ENCODE results near the gene ZNF444. TPM values are rescaled to one million over a fixed set of nuclear protein-coding genes. Genes with fewer than 3 reads are reported as not detected.

ZNF444 gene
- total RNA-seq, 1 donor from 2014 or later, result 51.9 TPM

DNA sequence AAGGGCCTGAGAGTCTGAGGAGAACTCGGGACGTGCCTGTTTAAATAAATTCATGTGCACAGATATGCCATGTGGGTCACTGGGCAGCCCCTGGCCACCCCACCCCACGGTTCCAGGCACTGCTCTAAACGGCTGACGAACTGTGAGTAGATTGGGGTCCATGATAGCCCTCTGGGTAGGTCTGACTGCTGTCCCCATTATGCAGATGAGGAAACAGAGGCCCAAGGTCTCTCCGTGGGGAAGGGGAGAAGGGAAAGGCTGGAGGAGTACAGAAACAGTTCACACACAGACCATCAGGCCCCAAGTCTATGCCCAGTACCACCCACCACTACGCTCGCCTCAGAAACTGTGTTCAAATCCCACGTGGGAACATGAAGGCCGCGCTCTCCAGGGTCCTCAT is 34.1 kb upstream of the ZNF444 start:
- no peak for DNase-seq (ENCODE audit: extremely low read depth, low read depth, low spot score)

GRCh38 chr19:56107626-56108351 is 33.3 kb upstream of the ZNF444 start:
- DNase-seq (ENCODE audit: extremely low read depth, low read depth, low spot score), result no peak

DNA sequence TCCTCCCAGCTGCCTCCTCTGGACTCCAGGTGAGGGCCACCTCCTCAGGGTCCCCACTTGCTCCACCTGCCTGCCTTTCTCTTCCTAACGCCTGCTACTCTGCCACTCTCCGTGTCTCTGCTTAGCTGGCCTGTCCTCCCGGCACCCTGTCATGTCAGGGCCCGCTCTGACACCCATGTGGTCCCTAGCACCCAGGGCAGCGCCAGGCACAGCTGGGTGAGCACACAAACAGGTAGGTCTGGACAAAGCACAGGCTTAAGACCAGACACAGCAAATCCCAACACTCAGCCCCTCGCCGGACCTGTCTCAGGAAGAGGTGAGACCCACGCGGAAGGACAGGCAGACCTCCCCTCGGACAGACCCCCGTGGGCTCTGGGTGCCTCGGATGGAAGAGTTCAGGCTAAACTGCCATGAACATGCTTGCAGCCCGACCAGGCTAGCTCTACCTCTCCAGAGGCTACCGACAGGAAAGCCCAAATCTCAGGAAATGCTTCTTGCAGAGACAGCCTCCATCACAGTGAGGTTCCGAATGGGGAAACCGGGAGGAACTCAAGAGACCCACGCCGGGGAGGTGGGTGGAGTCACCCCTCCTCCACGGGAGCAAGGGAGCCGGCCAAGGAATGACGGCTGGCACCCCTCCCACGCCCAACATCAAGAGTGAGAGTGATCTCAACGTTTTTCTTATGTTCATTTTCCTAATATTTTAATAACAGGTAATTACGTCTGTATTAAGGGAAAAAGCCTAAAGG is 32.5 kb upstream of the ZNF444 start:
- no peak for DNase-seq (ENCODE audit: extremely low read depth, low read depth, low spot score)

DNA sequence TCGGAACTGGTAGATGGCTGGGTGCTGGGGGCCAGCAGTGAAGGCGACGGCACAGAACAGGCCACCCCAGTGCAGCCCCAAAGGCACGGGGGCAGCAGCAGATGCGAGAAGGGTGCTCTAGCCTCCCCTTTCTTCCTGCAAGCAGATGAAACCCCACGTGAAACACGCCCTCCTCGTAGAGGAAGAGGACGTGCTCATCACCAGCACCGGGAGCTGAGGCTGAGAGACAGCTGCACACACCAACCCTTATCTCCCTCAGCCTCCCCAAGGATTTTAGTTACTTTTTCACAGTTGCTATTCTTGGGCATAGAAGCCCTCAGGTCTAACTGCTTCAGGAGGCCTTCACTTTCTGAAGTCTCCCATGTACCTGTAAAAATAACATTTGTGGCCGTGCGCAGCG is 31.9 kb upstream of the ZNF444 start:
- no peak for DNase-seq (ENCODE audit: extremely low read depth, low read depth, low spot score)

- no peak for DNase-seq (ENCODE audit: extremely low read depth, low read depth, low spot score)
Observed at GRCh38 chr19:56110515-56111448, 30.3 kb upstream of the ZNF444 start.

GRCh38 chr19:56111601-56112312 is 29.3 kb upstream of the ZNF444 start:
- no peak for DNase-seq (ENCODE audit: extremely low read depth, low read depth, low spot score)

GRCh38 chr19:56112313-56112709 is 28.8 kb upstream of the ZNF444 start:
- DNase-seq (ENCODE audit: extremely low read depth, low read depth, low spot score), result no peak

- DNase-seq (ENCODE audit: extremely low read depth, low read depth, low spot score), result no peak
Observed at GRCh38 chr19:56113074-56113632, 27.9 kb upstream of the ZNF444 start.

DNA sequence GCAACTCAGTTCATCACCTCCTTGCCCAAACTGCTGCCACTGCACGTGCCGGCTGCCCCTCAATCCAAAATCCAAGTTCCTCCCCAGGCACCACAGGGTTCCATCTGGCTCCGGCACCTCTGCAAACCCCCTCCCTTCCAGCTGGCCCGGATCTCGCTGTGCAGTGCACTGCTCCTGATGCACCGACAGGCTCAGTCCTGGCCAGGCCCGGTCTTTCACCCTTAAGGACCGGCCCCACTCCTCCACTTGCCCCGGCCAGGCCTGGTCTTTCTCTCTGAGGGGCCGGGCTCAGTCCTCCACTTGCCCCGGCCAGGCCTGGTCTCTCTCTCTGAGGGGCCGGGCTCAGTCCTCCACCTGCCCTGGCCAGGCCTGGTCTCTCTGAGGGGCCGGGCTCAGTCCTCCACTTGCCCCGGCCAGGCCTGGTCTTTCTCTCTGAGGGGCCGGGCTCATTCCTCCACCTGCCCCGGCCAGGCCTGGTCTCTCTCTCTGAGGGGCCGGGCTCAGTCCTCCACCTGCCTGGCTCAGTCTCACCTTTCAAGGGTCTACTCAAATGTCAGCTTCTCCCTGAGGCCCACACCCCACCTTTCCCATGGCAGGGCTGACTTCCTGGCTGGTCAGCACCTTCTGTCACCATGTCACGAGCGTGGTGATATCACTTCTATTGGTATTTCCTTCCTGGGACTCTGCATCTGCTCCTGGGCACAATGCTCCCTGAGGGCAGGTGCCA is 26.9 kb upstream of the ZNF444 start:
- DNase-seq (ENCODE audit: extremely low read depth, low read depth, low spot score), result no peak

DNA sequence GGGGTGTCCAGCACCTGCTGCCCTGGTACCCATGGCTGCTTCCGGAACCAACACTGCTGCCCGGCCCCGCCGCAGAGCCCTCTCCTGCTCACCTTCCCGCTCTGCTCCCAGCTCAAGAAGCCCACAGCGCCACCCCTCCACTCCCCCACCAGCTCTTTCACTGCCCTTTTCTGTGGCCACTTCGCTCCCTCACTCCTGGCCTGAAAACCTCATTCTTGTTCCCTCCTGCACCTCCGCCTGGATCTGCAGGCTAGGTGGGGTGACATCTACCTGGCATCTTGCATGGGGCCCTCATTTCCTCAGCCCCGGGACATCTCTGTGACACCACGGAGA is 26.3 kb upstream of the ZNF444 start:
- no peak for DNase-seq (ENCODE audit: extremely low read depth, low read depth, low spot score)

DNA sequence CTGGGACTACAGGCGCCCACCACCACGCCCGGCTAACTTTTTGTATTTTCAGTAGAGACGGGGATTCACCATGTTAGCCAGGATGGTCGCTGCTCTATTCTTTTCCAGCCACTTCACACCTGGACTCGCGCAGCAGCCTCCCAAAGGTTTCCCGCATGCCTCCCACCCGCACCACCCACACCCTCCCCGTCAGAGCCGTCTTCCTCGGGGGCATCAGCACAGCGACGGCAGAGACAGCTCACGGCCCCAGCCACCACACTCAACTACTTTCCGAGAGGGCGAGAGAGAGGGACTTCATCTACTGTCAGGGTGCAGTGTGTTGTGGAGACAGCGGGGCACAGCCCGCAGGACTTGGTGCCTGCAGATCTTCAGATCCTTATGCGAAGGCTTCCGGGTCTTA is 25.6 kb upstream of the ZNF444 start:
- no peak for DNase-seq (ENCODE audit: extremely low read depth, low read depth, low spot score)

GRCh38 chr19:56116606-56117005 is 24.5 kb upstream of the ZNF444 start:
- DNase-seq (ENCODE audit: extremely low read depth, low read depth, low spot score), result no peak

DNA sequence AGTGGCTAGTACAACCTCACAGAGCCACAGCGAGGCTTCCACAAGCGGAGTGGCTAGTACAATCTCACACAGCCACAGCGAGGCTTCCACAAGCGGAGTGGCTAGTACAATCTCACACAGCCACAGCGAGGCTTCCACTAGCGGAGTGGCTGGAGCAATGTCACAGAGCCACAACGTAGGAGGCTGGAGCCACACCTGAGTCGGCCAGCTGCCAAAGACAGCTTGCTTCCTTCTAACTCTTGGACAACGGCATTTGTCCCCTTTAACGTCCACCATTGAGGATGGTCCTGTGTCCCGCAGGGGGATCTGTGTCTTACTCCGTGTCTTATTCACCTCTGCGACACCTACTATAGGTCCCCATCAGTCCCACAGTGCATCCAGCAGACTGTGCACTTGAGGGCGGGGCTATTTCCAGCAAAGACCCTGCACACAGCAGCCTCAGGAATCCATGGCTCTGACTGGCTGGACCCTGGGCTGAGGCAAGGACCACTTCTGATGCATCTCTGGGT is 23.7 kb upstream of the ZNF444 start:
- DNase-seq (ENCODE audit: extremely low read depth, low read depth, low spot score), result no peak

DNA sequence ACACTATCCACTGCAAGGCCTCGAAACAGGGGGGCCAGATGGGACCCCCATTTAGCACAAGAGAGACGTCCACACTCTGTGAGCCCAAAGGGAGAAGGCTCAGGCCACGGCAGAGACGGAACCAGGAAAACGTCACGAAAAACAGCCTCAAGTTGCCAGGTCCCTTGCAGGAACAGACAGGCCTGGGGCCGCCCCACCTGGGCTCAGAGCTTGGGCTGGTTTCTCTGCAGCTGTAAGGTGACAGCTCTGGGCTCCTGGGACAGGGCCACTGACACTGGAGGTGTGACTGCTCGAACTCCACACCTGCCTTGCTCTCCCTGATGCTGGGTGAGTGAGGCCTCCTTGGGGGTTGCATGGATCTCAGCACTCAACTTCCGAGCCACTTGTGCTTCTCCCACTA is 23.2 kb upstream of the ZNF444 start:
- no peak for DNase-seq (ENCODE audit: extremely low read depth, low read depth, low spot score)

GRCh38 chr19:56118666-56119581 is 22.2 kb upstream of the ZNF444 start:
- DNase-seq (ENCODE audit: extremely low read depth, low read depth, low spot score), result no peak

DNA sequence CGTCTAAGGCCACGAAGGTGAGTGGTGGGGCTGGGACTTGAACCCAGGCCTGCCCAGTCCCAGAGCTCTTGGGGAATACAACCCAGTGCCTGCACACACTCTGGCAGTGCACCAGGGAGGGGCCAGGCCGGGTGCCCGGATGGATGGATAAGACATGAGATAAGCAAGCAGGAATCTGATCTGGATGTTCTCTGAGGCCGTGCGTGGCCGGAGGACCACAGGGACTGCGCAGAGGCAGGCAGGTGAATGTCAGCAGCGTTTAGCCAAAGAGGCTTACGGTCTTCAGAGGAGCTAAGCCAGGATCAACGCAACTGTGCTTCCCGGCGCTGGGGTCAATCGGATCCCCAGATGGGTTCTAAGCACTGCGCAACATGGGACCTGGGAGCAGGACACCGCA is 21.5 kb upstream of the ZNF444 start:
- DNase-seq (ENCODE audit: extremely low read depth, low read depth, low spot score), result no peak

DNA sequence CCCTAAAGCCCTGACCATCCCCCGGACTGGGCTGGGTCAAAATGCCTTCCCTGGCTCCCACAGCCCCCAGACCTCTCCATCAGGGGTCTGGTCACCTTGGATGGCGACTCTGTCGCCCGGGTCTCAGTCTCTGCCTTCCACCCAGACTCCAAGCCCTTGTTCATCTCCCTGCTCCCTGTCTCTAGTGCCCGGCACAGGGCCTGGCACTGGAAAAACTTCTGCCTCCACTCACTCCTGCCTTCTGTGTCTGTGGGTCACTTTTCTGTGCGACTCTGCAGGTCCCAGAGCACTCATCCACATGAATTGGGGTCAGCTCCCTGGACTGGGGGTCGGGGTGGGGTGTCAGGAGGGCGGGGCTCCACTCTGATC is 21.1 kb upstream of the ZNF444 start:
- DNase-seq (ENCODE audit: extremely low read depth, low read depth, low spot score), result no peak

- DNase-seq (ENCODE audit: extremely low read depth, low read depth, low spot score), result no peak
Observed at GRCh38 chr19:56120371-56121179, 20.5 kb upstream of the ZNF444 start.
